ENCODE measurements around the gene FAM171A1.

The FAM171A1 gene

GRCh38 chr10:15167411-15168290 lies 203.4 kb downstream of the FAM171A1 start:
- Histone ChIP-seq H3K9me3 (ENCODE audit: control insufficient read depth, low read length) (no peaks in the 10 kb centered on the region), H3K27ac (peak overlapping the region; percentile 82), H3K79me2 (peaks cover 22% of the 10 kb centered on the region), H2AFZ (peak overlapping the region; percentile 87), H3K36me3 (ENCODE audit: control insufficient read depth, insufficient read depth, low read length) (no peaks in the 10 kb centered on the region), H3K4me1 (peaks cover 19% of the 10 kb centered on the region), H3K9ac (no peak overlapping the region), H3K27me3 (ENCODE audit: control insufficient read depth, insufficient read depth, low read length) (no peaks in the 10 kb centered on the region), H3K4me2 (ENCODE audit: low read length) (peak overlapping the region; percentile 95), H3K4me3 (ENCODE audit: low read depth, low read length) (peak overlapping the region; percentile 85)
- peak; percentile 53 for TF ChIP-seq CTCF (IDR thresholded peaks at IDR 0.05)

GRCh38 chr10:15166325-15166724 lies 204.8 kb downstream of the FAM171A1 start:
- Histone ChIP-seq H3K4me3 (ENCODE audit: low read depth, low read length) (no peak overlapping the region), H3K4me1 (peaks cover 19% of the 10 kb centered on the region), H3K9ac (no peak overlapping the region), H2AFZ (no peak overlapping the region), H3K9me3 (ENCODE audit: control insufficient read depth, low read length) (no peaks in the 10 kb centered on the region), H3K27ac (no peak overlapping the region), H3K36me3 (ENCODE audit: control insufficient read depth, insufficient read depth, low read length) (no peaks in the 10 kb centered on the region), H3K79me2 (peaks cover 23% of the 10 kb centered on the region), H3K27me3 (ENCODE audit: control insufficient read depth, insufficient read depth, low read length) (no peaks in the 10 kb centered on the region), H3K4me2 (ENCODE audit: low read length) (no peak overlapping the region)
- TF ChIP-seq CTCF (IDR thresholded peaks at IDR 0.05) = no peak

- no peaks in the 10 kb centered on the region for H3K36me3 ChIP-seq (ENCODE audit: control insufficient read depth, insufficient read depth, low read length)
- H3K4me3 ChIP-seq (ENCODE audit: low read depth, low read length) = no peak overlapping the region
- H3K4me1 ChIP-seq = peaks cover 6% of the 10 kb centered on the region
- peaks cover 35% of the 10 kb centered on the region for H3K79me2 ChIP-seq
- no peak overlapping the region for H2AFZ ChIP-seq
- H3K9ac ChIP-seq = no peak overlapping the region
- no peaks in the 10 kb centered on the region for H3K9me3 ChIP-seq (ENCODE audit: control insufficient read depth, low read length)
- H3K27me3 ChIP-seq (ENCODE audit: control insufficient read depth, insufficient read depth, low read length) = no peaks in the 10 kb centered on the region
- no peak for TF ChIP-seq CTCF (IDR thresholded peaks at IDR 0.05)
- no peak overlapping the region for H3K27ac ChIP-seq
- no peak overlapping the region for H3K4me2 ChIP-seq (ENCODE audit: low read length)
Measured at GRCh38 chr10:15163253-15163828, 207.7 kb downstream of the FAM171A1 start.

All from parathyroid adenoma (tissue), 2 donors.